Measurements from ENCODE around the gene IDI1.

IDI1 gene

DNA sequence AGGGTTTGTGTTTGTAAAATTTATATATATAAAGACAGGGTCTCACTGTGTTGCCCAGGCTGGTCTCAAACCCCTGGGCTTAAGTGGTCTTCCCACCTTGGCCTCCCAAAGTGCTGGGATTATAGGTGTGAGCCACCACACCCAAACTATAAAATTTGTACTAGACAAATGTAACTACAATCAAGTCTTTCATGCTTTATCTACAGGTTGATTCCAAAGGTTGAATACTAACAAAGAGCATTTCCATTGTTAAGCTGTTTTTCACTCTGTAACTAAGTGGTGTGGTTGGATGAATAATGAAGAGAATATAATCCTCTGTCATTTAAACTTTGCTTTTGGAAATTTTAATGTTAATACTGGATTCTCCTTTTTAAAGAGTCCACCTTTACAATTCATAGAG, 29.7 kb upstream of the IDI1 start:
- no peak overlapping the region for H3K27ac ChIP-seq (replicated peaks)
- no peak for DNase-seq (ENCODE audit: low read depth in 1 of 2, low spot score in 1 of 2)
- no peaks in the 10 kb centered on the region for H3K27me3 ChIP-seq (ENCODE audit: insufficient read depth, poor library complexity, severe bottlenecking)
- no peak overlapping the region for H3K4me3 ChIP-seq (replicated peaks; ENCODE audit: insufficient read depth, low read length)
- TF ChIP-seq GABPA (IDR thresholded peaks at IDR 0.05; ENCODE audit: low read depth) (no peak), POLR2AphosphoS5 (IDR thresholded peaks at IDR 0.05; ENCODE audit: low read depth) (no peak), SPI1 (IDR thresholded peaks at IDR 0.05; ENCODE audit: borderline replicate concordance, low read depth) (no peak)
- TF ChIP-seq, protein P1, sequence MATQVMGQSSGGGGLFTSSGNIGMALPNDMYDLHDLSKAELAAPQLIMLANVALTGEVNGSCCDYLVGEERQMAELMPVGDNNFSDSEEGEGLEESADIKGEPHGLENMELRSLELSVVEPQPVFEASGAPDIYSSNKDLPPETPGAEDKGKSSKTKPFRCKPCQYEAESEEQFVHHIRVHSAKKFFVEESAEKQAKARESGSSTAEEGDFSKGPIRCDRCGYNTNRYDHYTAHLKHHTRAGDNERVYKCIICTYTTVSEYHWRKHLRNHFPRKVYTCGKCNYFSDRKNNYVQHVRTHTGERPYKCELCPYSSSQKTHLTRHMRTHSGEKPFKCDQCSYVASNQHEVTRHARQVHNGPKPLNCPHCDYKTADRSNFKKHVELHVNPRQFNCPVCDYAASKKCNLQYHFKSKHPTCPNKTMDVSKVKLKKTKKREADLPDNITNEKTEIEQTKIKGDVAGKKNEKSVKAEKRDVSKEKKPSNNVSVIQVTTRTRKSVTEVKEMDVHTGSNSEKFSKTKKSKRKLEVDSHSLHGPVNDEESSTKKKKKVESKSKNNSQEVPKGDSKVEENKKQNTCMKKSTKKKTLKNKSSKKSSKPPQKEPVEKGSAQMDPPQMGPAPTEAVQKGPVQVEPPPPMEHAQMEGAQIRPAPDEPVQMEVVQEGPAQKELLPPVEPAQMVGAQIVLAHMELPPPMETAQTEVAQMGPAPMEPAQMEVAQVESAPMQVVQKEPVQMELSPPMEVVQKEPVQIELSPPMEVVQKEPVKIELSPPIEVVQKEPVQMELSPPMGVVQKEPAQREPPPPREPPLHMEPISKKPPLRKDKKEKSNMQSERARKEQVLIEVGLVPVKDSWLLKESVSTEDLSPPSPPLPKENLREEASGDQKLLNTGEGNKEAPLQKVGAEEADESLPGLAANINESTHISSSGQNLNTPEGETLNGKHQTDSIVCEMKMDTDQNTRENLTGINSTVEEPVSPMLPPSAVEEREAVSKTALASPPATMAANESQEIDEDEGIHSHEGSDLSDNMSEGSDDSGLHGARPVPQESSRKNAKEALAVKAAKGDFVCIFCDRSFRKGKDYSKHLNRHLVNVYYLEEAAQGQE (IDR thresholded peaks at IDR 0.05; ENCODE audit: insufficient replicate concordance, low read depth): no peak
- TF ChIP-seq, protein P2, sequence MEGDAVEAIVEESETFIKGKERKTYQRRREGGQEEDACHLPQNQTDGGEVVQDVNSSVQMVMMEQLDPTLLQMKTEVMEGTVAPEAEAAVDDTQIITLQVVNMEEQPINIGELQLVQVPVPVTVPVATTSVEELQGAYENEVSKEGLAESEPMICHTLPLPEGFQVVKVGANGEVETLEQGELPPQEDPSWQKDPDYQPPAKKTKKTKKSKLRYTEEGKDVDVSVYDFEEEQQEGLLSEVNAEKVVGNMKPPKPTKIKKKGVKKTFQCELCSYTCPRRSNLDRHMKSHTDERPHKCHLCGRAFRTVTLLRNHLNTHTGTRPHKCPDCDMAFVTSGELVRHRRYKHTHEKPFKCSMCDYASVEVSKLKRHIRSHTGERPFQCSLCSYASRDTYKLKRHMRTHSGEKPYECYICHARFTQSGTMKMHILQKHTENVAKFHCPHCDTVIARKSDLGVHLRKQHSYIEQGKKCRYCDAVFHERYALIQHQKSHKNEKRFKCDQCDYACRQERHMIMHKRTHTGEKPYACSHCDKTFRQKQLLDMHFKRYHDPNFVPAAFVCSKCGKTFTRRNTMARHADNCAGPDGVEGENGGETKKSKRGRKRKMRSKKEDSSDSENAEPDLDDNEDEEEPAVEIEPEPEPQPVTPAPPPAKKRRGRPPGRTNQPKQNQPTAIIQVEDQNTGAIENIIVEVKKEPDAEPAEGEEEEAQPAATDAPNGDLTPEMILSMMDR (IDR thresholded peaks at IDR 0.05; ENCODE audit: insufficient read depth, low read length): no peak

DNA sequence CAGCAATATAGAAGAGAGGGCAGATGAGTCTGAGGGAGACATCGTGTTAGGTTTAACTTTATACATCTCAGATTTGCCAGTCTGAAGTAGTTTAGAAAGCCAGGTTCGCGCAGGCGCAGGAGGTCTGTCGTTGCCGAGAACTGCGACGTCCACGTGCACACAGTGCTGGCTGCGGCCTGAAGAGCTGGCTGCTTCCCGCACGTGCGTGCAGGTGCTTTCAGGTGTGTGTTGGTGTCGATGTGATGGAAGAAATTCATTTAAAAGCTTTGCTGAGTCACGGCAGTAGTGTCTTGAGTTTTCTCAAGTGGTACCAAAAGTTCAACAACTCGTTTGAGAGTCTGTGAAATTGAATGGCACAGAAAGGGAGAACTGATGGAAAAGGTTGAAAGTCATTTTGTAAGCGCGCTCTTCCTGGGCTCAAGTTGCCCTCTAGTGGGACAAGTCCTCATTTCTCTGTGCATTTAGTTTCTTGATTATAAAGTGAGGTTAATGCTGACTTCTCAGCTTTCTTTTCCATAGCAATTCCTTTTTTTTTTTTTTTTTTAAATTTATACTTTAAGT, 25.9 kb upstream of the IDI1 start:
- no peak overlapping the region for H3K4me3 ChIP-seq (replicated peaks; ENCODE audit: insufficient read depth, low read length)
- no peak for DNase-seq (ENCODE audit: low read depth in 1 of 2, low spot score in 1 of 2)
- TF ChIP-seq POLR2AphosphoS5 (IDR thresholded peaks at IDR 0.05; ENCODE audit: low read depth) (no peak), SPI1 (IDR thresholded peaks at IDR 0.05; ENCODE audit: borderline replicate concordance, low read depth) (no peak), GABPA (IDR thresholded peaks at IDR 0.05; ENCODE audit: low read depth) (no peak)
- TF ChIP-seq, protein P1 (IDR thresholded peaks at IDR 0.05; ENCODE audit: insufficient replicate concordance, low read depth): no peak
- TF ChIP-seq, protein P2 (IDR thresholded peaks at IDR 0.05; ENCODE audit: insufficient read depth, low read length): no peak
- no peak overlapping the region for H3K27ac ChIP-seq (replicated peaks)
- no peaks in the 10 kb centered on the region for H3K27me3 ChIP-seq (ENCODE audit: insufficient read depth, poor library complexity, severe bottlenecking)

DNA sequence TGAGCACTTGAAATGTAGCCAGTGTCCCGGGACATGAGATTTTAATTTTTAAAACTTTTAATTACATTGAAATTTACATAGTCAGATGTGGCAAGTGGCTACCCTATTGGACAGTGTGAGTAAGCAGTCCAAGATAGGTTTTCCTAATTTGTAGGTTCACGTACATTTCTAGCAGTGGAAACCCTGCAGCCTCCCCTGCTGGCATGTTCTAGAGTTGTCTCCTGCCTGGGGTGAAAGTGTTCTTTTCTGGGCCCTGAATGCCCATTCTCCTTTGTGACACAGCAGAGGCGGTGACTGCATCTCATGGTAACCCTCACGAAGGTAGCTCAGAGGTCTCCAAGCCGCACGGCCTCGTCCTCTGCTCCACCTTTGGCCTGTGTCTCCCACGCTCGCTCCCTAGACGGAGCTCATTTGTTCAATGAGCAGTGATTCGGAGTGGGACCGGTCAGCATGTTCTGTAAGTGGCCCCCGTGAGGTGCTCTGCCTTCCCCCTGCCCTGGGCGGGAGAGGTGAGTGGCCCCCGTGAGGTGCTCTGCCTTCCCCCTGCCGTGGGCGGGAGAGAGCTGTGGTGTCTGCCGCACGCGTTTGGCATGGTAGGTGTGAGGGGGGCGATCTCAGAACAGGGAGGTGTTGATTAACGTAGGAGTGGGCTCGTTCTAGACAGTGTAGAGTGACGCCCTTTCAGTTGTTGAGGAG, 25.3 kb upstream of the IDI1 start:
- peak in 1 of 2 experiments; percentile 8 for DNase-seq (ENCODE audit: low read depth in 1 of 2, low spot score in 1 of 2)
- TF ChIP-seq POLR2AphosphoS5 (IDR thresholded peaks at IDR 0.05; ENCODE audit: low read depth) (no peak), SPI1 (IDR thresholded peaks at IDR 0.05; ENCODE audit: borderline replicate concordance, low read depth) (no peak)
- TF ChIP-seq, protein P2 (IDR thresholded peaks at IDR 0.05; ENCODE audit: insufficient read depth, low read length): no peak
- no peak overlapping the region for H3K27ac ChIP-seq (replicated peaks)
- H3K4me3 ChIP-seq (replicated peaks; ENCODE audit: insufficient read depth, low read length): no peak overlapping the region
- no peaks in the 10 kb centered on the region for H3K27me3 ChIP-seq (ENCODE audit: insufficient read depth, poor library complexity, severe bottlenecking)

Measured in HL-60 (cell line).